IPS DF 6.9 (cell line): ENCODE results near the gene NLRP3.

Source experiments
- DNase-seq: peaks from one replicate; pipeline ENCODE4 v3.0.0-alpha.2; 2013; ENCODE audit warnings: low read depth, low spot score
- H3K27ac ChIP-seq: one replicate; pipeline ENCODE4 v1.5.1; 2013; ENCODE audit warnings: low read length, control low read depth
- H3K27me3 ChIP-seq: 2 replicates; pipeline ENCODE4 v1.6.1; 2013; ENCODE audit warnings: mild to moderate bottlenecking, low read length; ENCODE audit not compliant: control insufficient read depth, insufficient read depth
- H3K36me3 ChIP-seq: 2 replicates; pipeline ENCODE4 v1.6.1; 2013; ENCODE audit warnings: low read length; ENCODE audit not compliant: control insufficient read depth, insufficient read depth
- H3K4me1 ChIP-seq: 2 replicates; pipeline ENCODE4 v1.6.1; 2013; ENCODE audit warnings: low read length; ENCODE audit not compliant: control insufficient read depth, insufficient read depth
- H3K4me3 ChIP-seq: 2 replicates; pipeline ENCODE4 v1.5.1; 2013; ENCODE audit warnings: mild to moderate bottlenecking, low read length
- H3K9me3 ChIP-seq: 2 replicates; pipeline ENCODE4 v1.6.1; 2013; ENCODE audit warnings: low read length, inconsistent platforms; ENCODE audit not compliant: control insufficient read depth, insufficient read depth
- WGBS: extraction: QIAGEN DNeasy Blood & Tissue Kit; methylation state at CpG from one replicate; pipeline ENCODE4 v1.1.7; 2013; ENCODE audit warnings: mixed read lengths, missing lambda C conversion rate; ENCODE audit not compliant: insufficient read length, insufficient coverage; 5-methylcytosine and 5-hydroxymethylcytosine counted together

The NLRP3 gene

DNA sequence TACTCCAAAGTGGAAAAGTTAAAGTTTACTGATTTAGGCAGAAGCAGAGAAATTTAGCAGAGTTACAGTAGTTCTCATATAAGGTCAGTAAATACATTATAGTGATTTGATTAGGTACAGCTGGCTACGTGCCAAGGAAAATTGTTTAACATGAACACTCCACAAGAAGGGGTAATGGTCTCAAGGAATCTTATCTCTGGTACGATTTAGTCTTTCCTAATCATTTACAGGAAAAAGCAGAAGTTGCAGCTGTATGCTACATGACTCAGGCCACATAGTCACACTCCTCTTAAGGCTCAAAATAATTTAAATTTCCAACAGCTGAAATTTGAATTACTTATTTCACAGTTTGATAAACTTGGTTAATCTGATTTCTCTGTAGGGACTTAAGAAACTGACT lies 78.8 kb downstream of the NLRP3 start:
- Histone ChIP-seq H3K4me3 (no peak overlapping the region), H3K27ac (no peak overlapping the region), H3K36me3 (no peaks in the 10 kb centered on the region), H3K27me3 (no peaks in the 10 kb centered on the region), H3K4me1 (no peaks in the 10 kb centered on the region), H3K9me3 (no peaks in the 10 kb centered on the region)
- no CpG with 5 or more reads among the region's 2 CpGs for WGBS
- DNase-seq: no peak

GRCh38 chr1:247496581-247497285 lies 80.8 kb downstream of the NLRP3 start:
- H3K27ac ChIP-seq: no peak overlapping the region
- no CpG with 5 or more reads among the region's 10 CpGs for WGBS
- no peaks in the 10 kb centered on the region for H3K36me3 ChIP-seq
- no peak overlapping the region for H3K4me3 ChIP-seq
- no peaks in the 10 kb centered on the region for H3K9me3 ChIP-seq
- DNase-seq: no peak
- H3K4me1 ChIP-seq: no peaks in the 10 kb centered on the region
- no peaks in the 10 kb centered on the region for H3K27me3 ChIP-seq
